ENCODE measurements around the gene ADCY7.
A peak's percentile ranks its signal among the peaks of the same experiment; 100 is the strongest.

The ADCY7 gene

DNA sequence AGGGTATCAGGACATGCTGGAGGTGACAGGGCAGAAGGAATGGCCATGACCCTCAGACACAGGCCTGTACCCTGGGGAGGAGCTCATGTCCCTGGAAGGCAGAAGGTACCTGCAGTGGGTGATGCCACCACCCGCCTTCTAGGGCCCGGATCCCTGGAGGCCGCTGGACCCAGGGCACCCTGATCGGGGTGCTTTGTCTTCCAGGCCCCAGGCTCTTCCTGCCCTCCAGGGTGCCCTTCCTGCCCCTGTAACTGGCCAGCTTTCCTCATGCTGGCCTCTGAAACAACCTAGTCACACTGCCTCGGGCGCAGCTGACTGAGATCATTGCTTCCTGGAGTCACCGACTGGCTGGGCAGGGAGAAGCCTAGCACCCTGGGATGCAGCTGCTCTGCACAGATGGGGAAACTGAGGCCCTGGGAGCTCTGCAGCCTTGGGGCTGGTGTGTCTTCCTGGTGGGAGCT is 5.8 kb downstream of the ADCY7 start:
- H3K9me3 ChIP-seq (ENCODE audit: control insufficient read depth, low read length): no peaks in the 10 kb centered on the region
- no peak overlapping the region for H3K9ac ChIP-seq (ENCODE audit: low read length)
- no peaks in the 10 kb centered on the region for H3K36me3 ChIP-seq (ENCODE audit: control insufficient read depth, insufficient read depth, low read length)
- peaks cover 4% of the 10 kb centered on the region for H3K4me1 ChIP-seq (ENCODE audit: control insufficient read depth, insufficient read depth, low read length)
- H3K27me3 ChIP-seq (ENCODE audit: control insufficient read depth, insufficient read depth, low read length): no peaks in the 10 kb centered on the region
- H3K4me3 ChIP-seq (ENCODE audit: low read length): no peak overlapping the region

DNA sequence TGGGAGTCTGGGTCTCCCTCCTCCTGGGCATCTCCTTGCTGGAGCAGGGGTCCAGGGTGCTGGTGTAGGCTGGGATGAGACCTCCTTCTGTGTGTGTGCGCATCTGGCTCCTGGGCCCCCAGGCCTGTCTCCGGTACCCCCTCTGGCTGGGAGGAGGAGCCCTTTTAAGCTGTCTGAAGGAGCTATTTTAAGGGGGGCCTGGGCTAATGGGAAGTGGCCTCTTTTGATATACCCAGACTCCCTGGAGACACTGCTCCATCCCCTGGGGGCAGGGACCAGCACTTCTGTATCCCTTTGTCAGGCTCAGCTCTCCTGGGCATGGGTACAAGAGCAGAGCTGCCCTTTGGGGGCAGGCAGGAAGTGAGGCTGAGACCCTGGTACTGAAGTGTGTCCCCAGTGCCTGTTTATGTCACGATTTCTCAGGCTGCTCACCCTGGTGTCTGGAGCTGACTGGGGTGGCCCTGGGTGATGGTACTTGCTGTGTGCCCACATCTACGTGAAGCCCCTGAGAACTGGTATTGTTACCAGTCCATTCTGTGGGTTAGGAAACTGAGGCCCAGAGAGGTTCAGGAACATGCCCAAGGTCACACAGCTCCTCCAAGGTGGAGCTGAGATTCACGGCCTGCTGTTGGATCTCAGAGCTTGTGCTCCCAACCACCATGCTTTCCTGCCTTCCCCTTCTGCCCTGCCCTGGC is 6.5 kb downstream of the ADCY7 start:
- H3K9ac ChIP-seq (ENCODE audit: low read length): no peak overlapping the region
- peaks cover 3% of the 10 kb centered on the region for H3K4me1 ChIP-seq (ENCODE audit: control insufficient read depth, insufficient read depth, low read length)
- H3K9me3 ChIP-seq (ENCODE audit: control insufficient read depth, low read length): no peaks in the 10 kb centered on the region
- no peaks in the 10 kb centered on the region for H3K27me3 ChIP-seq (ENCODE audit: control insufficient read depth, insufficient read depth, low read length)
- no peaks in the 10 kb centered on the region for H3K36me3 ChIP-seq (ENCODE audit: control insufficient read depth, insufficient read depth, low read length)
- no peak overlapping the region for H3K4me3 ChIP-seq (ENCODE audit: low read length)

DNA sequence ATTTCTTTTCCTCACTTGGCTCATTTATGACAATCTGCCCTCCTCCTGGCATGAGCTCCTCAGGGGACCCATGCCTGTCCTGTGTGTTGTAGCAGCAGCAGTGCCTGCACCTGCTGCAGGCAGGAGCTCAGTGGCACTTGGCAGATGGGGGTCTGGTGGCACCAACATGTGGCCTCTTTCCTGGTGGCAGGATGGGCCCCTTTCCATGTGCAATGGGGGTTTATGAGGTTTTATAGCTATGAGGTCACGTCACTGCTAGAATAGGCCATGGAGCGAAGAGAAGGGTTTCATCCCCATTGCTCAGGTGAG is 7.0 kb downstream of the ADCY7 start:
- no peak overlapping the region for H3K9ac ChIP-seq (ENCODE audit: low read length)
- H3K36me3 ChIP-seq (ENCODE audit: control insufficient read depth, insufficient read depth, low read length): no peaks in the 10 kb centered on the region
- peaks cover 3% of the 10 kb centered on the region for H3K4me1 ChIP-seq (ENCODE audit: control insufficient read depth, insufficient read depth, low read length)
- no peaks in the 10 kb centered on the region for H3K9me3 ChIP-seq (ENCODE audit: control insufficient read depth, low read length)
- H3K4me3 ChIP-seq (ENCODE audit: low read length): no peak overlapping the region
- no peaks in the 10 kb centered on the region for H3K27me3 ChIP-seq (ENCODE audit: control insufficient read depth, insufficient read depth, low read length)

DNA sequence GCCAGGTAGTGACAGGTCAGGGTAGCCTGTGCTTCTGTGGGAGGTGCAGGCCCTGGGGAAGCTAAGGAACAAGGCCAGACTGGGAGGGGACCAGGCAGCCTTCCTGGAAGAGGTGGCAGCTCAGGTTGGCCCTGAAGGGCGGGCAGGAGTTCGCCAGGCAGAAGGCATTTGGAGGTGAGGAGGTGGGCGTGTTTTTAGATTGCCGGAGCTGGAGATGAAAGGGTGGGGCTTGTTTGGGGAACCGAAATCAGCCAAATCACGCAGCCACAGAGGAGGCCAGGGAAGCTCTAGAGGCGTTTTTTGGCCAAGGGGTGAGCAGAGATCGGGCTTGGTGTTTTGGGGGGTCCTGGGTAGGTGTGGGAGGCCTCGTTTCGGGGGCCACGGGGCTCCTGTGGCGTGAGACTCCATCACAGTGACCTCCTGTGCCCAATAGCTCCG is 7.6 kb downstream of the ADCY7 start:
- Histone ChIP-seq H3K9me3 (ENCODE audit: control insufficient read depth, low read length) (no peaks in the 10 kb centered on the region), H3K27me3 (ENCODE audit: control insufficient read depth, insufficient read depth, low read length) (no peaks in the 10 kb centered on the region), H3K4me3 (ENCODE audit: low read length) (no peak overlapping the region), H3K9ac (ENCODE audit: low read length) (peak overlapping the region; percentile 20), H3K36me3 (ENCODE audit: control insufficient read depth, insufficient read depth, low read length) (no peaks in the 10 kb centered on the region), H3K4me1 (ENCODE audit: control insufficient read depth, insufficient read depth, low read length) (peaks cover 4% of the 10 kb centered on the region)

DNA sequence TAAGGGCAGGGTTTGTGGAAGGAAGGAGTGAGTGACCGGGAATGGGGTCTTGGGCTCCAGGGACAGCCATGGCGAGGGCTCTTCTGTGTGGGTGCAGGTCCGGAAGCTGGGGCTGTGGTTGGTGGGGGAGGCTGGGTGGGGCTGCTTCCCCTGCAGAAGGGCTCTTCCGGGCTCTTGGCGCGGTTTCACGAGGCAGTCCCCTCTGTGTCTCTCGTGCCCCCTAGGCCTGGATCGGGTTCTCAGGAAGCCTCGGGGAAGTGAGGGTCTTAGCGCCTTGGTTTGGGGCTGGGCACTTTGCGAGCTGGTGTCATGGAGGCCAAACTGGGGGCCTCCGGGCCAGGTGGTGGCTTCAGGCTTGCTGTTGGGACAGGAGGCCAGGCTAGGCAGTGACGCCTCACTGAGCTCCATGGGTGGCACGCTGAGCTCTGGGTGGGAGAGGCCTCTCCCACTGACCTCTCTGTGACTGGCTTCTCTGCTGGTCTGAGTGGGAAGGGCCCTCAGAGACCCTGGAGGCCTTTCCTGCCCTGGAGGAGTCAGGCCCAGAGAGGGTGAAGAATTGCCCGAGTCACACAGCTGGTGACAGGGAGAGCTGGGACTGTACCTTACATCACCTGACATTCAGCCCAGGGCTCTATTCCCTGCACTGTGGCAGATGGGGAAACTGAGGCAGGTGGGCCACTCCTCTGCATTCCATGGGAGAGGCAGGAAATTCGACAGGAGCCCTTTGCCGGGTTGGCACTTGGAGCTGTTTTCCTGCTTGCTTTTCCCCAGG is 8.2 kb downstream of the ADCY7 start:
- Histone ChIP-seq H3K4me3 (ENCODE audit: low read length) (no peak overlapping the region), H3K36me3 (ENCODE audit: control insufficient read depth, insufficient read depth, low read length) (no peaks in the 10 kb centered on the region), H3K27me3 (ENCODE audit: control insufficient read depth, insufficient read depth, low read length) (no peaks in the 10 kb centered on the region), H3K4me1 (ENCODE audit: control insufficient read depth, insufficient read depth, low read length) (peaks cover 10% of the 10 kb centered on the region), H3K9ac (ENCODE audit: low read length) (peak overlapping the region; percentile 25), H3K9me3 (ENCODE audit: control insufficient read depth, low read length) (no peaks in the 10 kb centered on the region)

DNA sequence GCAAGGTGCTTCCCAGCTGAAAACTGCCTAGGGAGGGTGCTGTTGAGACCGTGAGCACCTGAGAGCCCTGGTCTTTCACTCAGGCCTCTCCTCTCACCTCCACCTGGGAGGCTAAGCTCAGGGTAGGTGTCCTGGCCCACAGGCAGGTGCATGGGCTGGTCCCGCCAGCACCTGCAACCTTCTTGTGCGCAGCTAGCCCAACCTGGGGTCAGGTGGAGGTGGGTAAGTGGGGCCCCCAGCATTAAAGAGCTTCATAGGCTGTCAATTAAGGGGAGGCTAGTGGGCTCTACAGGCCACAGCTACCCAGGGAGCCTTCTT is 8.7 kb downstream of the ADCY7 start:
- Histone ChIP-seq H3K9ac (ENCODE audit: low read length) (no peak overlapping the region), H3K9me3 (ENCODE audit: control insufficient read depth, low read length) (no peaks in the 10 kb centered on the region), H3K36me3 (ENCODE audit: control insufficient read depth, insufficient read depth, low read length) (no peaks in the 10 kb centered on the region), H3K27me3 (ENCODE audit: control insufficient read depth, insufficient read depth, low read length) (no peaks in the 10 kb centered on the region), H3K4me3 (ENCODE audit: low read length) (no peak overlapping the region), H3K4me1 (ENCODE audit: control insufficient read depth, insufficient read depth, low read length) (peaks cover 12% of the 10 kb centered on the region)

DNA sequence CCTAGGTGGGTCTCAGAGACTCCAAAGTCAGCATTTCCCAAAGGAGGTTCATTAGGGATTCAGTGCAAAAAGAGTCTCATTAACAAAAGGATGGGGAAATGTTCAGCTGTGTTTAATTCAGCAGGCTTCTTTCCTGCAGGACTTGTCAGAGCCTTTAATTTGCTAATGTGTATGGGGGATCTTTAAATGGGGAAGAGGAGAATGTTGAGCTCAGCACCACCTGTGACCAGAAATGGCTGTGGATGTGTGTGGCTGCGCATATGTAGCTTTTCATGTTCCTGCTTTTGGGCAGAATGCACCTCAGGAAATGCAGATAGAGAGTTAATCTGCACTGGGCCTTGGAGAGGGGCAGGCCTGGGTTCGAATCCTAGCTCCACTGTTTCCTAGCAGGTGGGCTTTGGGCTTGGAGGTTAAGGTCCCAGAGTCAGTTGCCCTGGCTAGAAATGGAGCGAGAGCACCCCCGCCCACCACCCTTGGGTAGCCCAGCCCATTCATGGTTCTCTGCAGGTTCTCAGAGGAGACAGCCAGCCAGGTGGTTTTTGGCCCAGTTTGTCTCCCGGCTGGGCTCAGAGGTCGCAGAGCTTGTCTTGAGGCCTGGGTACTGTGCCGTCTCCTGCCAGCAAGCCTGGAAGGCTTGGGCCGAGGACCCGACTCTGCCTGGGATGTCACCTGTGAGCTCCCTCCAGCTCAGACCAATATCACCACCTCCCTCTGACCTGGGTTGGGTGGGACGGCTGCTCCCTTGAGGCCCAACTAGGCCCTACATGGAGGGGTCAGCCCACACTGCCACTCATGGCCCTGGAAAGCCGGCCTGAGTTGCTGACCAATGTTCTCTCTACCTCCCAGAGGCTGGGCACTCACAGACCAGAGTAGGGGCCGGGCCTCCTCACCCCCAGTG is 9.3 kb downstream of the ADCY7 start:
- no peaks in the 10 kb centered on the region for H3K36me3 ChIP-seq (ENCODE audit: control insufficient read depth, insufficient read depth, low read length)
- H3K9me3 ChIP-seq (ENCODE audit: control insufficient read depth, low read length): no peaks in the 10 kb centered on the region
- H3K9ac ChIP-seq (ENCODE audit: low read length): no peak overlapping the region
- H3K4me3 ChIP-seq (ENCODE audit: low read length): no peak overlapping the region
- no peaks in the 10 kb centered on the region for H3K27me3 ChIP-seq (ENCODE audit: control insufficient read depth, insufficient read depth, low read length)
- peaks cover 12% of the 10 kb centered on the region for H3K4me1 ChIP-seq (ENCODE audit: control insufficient read depth, insufficient read depth, low read length)

DNA sequence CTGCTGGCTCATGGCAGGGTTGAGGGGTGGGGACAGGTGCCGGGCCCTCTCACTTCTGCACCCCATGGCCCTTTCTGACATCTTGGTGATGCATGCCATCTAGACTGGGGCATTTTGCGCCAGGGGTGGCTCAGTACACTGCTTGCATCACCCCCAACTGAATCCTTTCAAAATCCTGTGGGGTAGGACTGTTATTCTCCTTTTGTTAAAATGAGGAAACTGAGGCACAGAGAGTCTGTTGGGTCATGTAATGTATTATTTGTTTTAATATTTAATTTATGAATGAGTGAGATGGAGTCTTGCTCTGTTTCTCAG is 9.9 kb downstream of the ADCY7 start:
- Histone ChIP-seq H3K27me3 (ENCODE audit: control insufficient read depth, insufficient read depth, low read length) (no peaks in the 10 kb centered on the region), H3K9ac (ENCODE audit: low read length) (no peak overlapping the region), H3K36me3 (ENCODE audit: control insufficient read depth, insufficient read depth, low read length) (no peaks in the 10 kb centered on the region), H3K4me1 (ENCODE audit: control insufficient read depth, insufficient read depth, low read length) (peaks cover 12% of the 10 kb centered on the region), H3K4me3 (ENCODE audit: low read length) (no peak overlapping the region), H3K9me3 (ENCODE audit: control insufficient read depth, low read length) (no peaks in the 10 kb centered on the region)

DNA sequence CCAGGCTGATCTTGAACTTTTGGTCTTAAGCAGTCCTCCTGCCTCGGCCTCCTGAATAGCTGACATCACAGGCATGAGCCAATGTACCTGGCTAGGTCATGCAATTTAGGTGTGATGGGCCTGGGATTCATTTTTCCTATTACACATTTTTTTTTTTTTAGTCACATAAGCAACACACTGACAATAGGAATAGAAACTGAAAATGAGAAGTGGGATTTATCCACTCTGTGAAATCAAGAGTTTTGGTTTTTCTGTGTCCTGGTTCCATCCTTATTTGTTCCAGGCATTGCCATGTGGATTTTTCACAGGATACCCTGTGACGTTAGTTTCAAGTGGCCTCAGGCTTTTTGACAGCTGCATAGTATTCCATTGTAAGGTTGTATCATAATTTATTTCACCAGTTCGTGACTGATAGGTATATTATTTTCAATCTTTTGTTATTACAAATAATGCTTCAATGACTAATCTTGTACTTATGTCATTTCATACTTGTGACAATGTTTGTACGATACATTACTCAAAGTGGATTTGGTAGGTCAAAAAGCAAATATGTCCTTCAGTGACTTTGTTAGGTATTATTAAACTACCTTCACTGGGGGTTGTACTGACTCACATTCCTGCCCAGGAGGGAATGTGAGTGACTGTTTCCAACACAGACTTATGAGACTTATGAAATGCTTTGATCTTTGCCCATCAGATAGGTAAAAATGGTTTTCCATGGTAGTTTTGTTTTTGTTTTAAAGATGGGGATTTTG is 10.6 kb downstream of the ADCY7 start:
- Histone ChIP-seq H3K4me3 (ENCODE audit: low read length) (no peak overlapping the region), H3K9me3 (ENCODE audit: control insufficient read depth, low read length) (no peaks in the 10 kb centered on the region), H3K4me1 (ENCODE audit: control insufficient read depth, insufficient read depth, low read length) (peaks cover 12% of the 10 kb centered on the region), H3K27me3 (ENCODE audit: control insufficient read depth, insufficient read depth, low read length) (no peaks in the 10 kb centered on the region), H3K9ac (ENCODE audit: low read length) (no peak overlapping the region), H3K36me3 (ENCODE audit: control insufficient read depth, insufficient read depth, low read length) (no peaks in the 10 kb centered on the region)

DNA sequence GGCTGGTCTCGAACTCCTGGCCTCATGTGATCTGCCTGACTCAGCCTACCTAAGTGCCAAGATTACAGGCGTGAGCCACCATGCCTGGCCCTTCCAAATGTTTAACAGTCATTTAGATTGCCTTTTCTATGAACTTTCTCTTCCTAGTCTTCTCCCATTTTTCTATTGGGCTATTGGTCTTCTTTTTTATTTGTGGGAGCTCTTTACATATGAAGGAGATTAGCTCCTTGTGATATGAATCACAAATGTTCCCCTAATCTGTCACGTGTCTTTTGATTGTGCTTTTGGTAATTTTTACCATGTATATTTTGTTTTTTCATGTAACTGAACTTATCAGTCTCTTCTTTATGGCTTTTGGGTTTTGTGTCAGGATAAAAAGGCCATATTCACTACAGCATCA is 11.9 kb downstream of the ADCY7 start:
- Histone ChIP-seq H3K4me1 (ENCODE audit: control insufficient read depth, insufficient read depth, low read length) (peaks cover 10% of the 10 kb centered on the region), H3K36me3 (ENCODE audit: control insufficient read depth, insufficient read depth, low read length) (no peaks in the 10 kb centered on the region), H3K4me3 (ENCODE audit: low read length) (no peak overlapping the region), H3K9me3 (ENCODE audit: control insufficient read depth, low read length) (no peaks in the 10 kb centered on the region), H3K9ac (ENCODE audit: low read length) (no peak overlapping the region), H3K27me3 (ENCODE audit: control insufficient read depth, insufficient read depth, low read length) (no peaks in the 10 kb centered on the region)

DNA sequence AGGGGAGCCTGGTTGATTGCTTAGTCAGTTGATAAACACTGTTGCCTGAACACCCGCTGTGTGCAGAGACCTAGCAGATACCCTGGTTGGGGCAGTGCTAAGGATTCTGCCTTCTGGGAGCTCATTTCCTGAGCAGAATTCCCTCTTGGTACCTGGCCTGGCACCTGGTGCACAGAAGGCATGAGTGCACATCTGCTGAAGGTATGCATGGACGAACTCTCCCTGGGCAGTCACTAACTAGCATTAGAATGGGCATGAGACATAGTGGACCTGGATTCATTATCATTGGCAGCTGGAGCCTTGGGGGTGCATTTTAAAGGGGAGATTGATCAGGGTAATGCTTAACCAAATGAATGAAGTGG is 13.1 kb downstream of the ADCY7 start:
- no peaks in the 10 kb centered on the region for H3K9me3 ChIP-seq (ENCODE audit: control insufficient read depth, low read length)
- no peak overlapping the region for H3K4me3 ChIP-seq (ENCODE audit: low read length)
- H3K36me3 ChIP-seq (ENCODE audit: control insufficient read depth, insufficient read depth, low read length): no peaks in the 10 kb centered on the region
- peaks cover 22% of the 10 kb centered on the region for H3K4me1 ChIP-seq (ENCODE audit: control insufficient read depth, insufficient read depth, low read length)
- H3K27me3 ChIP-seq (ENCODE audit: control insufficient read depth, insufficient read depth, low read length): no peaks in the 10 kb centered on the region
- no peak overlapping the region for H3K9ac ChIP-seq (ENCODE audit: low read length)

DNA sequence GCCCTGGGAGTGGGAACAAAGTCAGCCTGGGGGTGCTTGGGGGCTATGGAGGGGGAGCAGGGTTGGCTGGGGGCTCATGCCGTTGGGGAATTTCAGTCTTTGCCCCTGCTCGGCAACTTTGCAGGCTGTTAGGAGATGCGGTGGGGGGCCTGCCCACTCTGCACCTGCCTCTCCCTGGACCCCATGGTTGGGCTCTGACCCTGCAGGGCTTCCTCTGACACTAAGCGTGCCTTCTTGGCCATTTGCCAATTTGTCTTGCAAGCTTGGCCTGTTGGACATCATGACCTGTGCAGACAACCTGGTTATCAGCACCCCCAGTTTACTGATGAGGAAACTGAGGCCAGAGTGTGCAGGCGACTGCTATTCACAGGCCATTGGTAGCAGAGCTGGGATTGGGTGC is 14.6 kb downstream of the ADCY7 start:
- Histone ChIP-seq H3K4me1 (ENCODE audit: control insufficient read depth, insufficient read depth, low read length) (peaks cover 26% of the 10 kb centered on the region), H3K9me3 (ENCODE audit: control insufficient read depth, low read length) (no peaks in the 10 kb centered on the region), H3K9ac (ENCODE audit: low read length) (no peak overlapping the region), H3K36me3 (ENCODE audit: control insufficient read depth, insufficient read depth, low read length) (no peaks in the 10 kb centered on the region), H3K27me3 (ENCODE audit: control insufficient read depth, insufficient read depth, low read length) (no peaks in the 10 kb centered on the region), H3K4me3 (ENCODE audit: low read length) (no peak overlapping the region)
